Limb (tissue), 2 donors: Measurements from ENCODE around the gene SSNA1.

Experiments
- DNase-seq, 2 donors: peaks; one replicate each; pipeline ENCODE4 v3.0.0-alpha.2; 2016; ENCODE audit errors: extremely low spot score in 2 of 2

Gene SSNA1

DNA sequence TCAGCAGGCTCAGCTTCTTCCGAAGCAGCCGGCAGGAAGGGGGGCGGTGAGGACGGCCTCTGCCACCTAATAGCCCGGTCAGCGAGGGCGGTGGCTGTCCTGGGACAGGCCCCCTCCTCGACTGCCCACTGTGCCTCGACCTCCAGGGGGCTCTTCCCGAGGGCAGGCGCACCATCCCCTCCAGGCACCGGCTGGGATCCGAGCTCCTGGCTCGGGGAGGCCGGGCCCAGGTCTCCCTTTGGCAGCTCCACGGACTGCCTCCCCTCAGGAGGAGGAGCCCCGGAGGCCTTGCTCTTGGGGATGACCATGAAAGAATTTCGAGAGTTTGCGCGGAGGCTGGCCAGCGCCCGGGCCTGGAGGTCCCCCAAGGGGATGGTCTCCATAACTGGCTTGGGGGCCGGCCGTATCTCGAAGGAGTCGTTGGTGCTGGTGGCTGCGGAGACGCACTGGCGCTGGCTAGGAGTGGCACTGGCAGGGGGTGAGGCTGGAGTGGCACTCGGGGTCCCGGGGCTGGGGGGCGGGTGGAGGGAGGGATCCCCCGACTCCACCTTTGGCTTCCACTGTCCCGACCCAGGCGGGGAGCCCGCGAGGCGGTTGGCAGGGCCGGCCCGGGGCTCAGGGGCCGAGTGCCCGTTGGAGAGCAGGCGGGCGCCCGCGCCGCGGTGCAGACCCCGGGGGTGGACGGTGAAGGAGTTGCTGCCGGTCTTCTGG lies 11.1 kb downstream of the SSNA1 start:
- DNase-seq, result no peak

DNA sequence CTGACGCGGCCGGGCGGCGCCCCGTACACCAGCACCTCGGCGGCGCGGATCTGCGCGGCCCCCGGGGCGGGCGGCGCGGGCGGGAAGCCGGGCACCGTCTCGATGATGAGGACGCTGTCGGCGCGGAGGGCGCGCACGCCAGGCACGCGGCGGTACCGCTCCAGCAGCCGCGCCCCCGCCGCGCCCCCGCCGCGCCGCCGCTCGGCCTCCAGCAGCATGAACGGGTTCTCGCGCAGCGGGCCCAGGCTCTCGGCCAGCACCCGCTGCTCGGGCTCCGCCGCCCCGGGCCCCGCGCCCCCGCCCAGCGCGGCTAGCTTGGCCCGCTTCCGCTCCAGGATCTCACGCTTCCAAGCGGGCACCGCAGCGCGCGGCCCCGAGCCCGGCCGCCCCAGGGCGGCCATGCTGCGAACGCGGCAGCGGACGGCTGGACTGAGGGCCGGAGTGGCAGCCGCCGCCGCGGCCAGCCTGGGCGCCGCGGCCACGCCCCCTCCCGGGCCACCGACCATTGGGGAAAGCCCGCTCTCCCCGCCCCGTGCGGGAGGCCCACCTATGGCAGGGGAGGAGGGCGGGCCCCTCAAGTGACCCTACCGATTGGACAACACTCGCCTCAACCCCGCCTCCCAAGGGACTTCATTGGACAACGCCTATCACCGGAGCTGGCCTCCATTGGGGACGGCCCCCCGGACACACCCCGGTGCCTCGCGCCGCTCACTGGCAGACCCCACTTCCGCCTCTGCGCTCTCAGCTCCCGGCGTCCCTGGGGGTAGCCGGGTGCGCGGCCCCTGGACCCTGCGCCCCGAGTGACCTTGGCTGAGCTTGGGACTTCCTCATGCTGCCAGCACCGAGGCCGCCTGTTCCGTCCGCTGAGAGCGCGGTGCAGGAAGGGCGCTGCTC lies 12.1 kb downstream of the SSNA1 start, which contains the start of gene TPRN:
TPRN (minus strand) TSS at position 431 of the 894 bp plus-strand sequence; CDS start at position 401, 30 bp downstream.
- peak; percentile 97 for DNase-seq

DNA sequence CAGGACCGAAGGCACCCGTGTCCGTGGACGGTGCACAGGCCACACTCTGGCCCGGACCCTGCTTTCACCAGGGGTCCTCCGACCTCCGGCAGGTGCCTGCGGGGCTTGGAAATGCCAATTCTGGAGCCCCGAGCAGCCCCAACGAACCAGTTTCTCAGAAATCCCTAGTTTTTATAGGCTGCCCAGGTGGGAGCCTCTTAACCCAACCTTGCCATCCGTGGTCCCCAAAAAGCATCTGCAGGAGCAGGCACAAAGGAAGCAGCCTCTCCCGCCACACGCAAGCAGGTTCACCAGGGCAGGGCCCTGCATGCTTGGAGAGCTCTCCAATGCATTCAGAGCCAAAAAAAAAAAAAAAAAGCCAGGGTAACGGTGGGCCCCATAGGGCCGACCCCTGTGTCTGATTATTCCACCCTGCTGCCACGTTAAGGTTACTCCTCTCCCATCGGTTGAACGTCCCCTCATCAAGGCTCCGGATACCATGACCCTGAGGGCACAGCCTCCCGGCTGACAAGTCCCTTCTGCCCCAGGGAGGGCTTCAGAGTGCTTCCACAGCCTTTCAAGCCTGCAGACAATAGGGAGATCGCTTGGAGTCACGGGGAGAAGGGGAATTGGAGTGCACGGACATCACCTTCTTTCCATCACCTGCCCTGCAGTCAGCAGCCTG lies 12.9 kb downstream of the SSNA1 start:
- no peak for DNase-seq

DNA sequence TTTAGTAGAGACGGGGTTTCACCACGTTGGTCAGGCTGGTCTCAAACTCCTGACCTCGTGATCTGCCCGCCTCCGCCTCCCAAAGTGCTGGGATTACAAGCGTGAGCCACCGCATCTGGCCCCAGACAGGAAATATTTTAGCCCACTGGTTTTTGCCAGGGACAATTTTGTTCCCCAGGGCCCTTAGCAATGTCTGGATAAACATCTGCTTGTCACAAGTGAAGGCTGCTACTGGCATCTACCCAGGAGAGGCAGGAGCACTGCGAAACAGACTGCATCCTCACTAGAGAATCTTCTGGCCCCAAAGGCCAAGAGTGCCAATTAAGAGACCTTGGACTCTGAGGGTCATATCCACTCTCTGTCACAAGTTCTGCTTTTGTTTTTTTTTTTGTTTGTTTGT lies 14.5 kb downstream of the SSNA1 start:
- no peak for DNase-seq

DNA sequence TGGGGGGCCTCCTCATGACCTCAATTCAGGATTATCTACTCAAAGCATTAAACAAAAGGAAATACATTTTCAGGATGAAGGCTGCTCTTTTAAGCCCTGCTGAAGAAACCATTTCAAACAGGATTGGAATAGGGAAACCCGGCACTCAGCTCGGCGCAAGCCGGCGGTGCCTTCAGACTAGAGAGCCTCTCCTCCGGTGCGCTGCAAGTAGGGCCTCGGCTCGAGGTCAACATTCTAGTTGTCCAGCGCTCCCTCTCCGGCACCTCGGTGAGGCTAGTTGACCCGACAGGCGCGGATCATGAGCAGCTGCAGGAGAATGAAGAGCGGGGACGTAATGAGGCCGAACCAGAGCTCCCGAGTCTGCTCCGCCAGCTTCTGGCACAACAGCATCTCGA lies 16.3 kb downstream of the SSNA1 start:
- no peak for DNase-seq

DNA sequence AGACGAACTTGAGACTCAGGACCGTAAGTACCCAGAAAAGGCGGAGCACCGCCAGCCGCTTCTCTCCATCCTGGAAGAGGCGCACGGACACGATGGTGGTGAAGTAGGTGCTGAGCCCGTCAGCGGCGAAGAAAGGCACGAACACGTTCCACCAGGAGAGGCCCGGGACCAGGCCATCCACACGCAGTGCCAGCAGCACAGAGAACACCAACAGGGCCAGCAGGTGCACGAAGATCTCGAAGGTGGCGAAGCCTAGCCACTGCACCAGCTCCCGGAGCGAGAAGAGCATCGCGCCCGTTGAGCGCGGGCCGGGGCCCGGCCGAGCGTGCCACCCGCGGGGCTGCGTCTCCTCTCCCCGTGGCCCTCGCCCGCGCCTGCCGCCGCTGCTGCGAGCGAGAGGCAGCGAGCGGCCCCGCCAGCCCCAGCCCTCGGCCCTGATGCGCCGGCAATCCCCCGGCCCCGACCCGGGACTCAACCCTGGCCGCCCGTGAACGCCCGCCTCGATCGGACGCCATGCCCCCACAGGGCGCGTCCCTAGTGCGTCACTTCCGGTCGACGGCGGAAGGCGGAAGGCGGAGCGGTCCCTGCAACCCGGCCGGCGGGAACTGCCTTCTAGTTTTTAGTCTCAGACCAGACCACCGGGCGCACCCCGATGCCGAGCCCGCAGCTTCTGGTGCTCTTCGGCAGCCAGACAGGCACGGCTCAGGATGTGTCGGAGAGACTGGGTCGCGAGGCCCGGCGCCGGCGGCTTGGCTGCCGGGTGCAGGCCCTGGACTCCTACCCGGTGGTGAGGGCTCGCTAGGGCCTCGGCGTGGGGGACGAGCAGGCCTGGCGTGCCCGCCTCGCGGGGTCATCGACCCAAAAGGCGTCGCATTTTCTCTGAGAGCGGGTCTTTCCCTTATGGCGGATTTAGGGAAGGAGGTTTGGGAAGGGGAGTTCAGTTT lies 16.9 kb downstream of the SSNA1 start, which contains the start of the genes NDOR1 and TMEM203:
NDOR1 (plus strand) TSS at position 575 of the 944 bp plus-strand sequence; CDS start at position 653, 78 bp downstream.
TMEM203 (minus strand) TSS at position 523 of the 944 bp plus-strand sequence; CDS start at position 289, 234 bp downstream.
- peak; percentile 84 to 96 for DNase-seq

DNA sequence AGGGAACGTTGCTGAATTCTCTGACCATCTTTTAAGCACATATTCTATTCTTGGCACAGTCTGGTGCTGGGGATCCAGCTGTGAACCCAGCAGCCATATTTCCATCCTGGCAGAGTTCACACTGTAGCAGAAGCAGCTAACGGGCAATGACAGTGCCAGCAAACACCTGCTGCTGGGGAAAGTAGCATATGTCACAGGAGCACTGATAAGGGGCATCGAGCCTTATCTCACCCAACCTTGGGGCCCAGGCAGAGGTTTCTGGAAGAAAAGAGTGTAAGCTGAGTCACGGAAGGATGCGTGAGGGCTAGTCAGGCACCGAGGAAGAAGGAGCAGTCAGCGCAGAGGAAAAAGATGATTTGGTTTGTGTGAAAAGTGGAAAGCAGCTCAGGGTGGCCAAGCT lies 18.1 kb downstream of the SSNA1 start:
- DNase-seq, result no peak

DNA sequence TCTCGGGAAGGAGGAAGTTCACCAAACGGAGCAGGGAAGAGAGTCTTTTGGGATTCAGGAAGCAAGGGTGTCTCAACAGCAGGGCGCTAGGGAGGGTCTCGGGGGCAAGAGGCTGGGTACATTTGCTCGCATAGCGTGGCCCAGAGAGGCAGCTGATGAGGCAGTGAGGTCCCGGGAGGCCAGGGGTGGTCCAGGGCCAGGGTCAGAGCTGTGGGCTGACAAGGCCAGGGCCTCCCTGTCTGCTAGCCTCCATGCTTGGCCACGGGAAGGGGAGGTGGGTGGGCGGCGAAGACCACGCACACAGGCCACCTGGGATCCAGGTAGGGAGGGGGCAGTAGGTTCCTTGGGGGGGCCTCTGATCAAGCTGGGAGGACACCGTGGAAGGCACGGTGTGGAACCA lies 23.1 kb downstream of the SSNA1 start:
- DNase-seq, result no peak

DNA sequence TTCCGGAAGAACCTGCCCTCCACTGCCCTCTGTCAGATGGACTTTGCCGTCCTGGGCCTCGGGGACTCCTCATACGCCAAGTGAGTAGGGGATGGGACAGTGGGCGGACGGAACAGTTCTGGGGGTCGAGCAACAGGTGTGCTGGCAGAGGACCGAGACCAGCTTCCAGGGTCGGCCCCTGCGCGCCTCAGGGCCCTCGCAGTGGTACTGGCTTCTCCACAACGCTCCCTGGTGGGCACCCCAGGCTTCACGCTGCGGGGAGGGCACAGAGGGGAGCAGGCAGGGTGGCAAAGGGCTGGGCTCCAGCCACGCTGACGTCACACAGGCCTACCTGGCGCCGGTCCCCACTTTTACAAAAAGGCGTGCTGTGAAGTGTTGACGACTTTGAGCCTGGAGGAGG lies 24.0 kb downstream of the SSNA1 start:
- DNase-seq, result no peak

DNA sequence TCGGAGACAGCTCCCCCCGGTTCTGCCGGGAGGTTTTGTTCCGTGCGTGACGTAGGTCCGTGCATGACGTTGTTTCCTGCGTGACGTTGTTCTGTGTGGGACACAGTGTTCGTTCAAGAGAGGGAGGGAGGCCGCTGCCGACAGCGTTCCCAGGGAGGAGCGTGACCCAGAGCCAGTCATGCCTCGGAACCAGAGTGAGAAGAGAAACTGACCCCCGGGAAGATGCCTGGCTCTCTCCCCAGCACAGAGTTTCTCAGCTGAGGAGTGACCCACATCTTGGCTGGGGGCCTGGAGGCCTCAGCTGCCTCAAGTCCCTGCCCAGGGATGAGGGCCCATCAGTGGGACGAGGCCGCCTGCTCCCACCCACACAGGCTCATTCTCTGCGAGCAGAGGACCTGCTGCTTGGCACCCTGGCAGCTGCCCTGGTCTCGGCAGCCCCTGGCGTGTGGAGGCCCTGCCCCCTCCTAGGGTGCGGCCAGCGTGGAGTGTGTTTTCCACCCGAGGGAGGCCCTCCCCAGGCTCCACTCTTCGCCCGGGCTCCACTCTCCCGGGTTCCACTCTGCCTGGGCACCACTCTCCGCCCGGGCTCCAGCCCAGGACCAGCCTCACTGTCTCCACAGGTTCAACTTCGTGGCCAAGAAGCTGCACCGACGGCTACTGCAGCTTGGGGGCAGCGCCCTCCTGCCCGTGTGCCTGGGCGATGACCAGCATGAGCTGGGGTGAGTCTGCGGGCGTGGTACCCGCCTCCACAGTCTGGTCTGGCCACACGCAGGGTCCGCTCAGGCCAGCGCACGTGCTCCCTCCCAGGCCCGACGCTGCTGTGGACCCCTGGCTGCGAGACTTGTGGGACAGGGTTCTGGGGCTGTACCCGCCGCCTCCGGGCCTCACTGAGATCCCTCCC lies 24.9 kb downstream of the SSNA1 start:
- DNase-seq, result no peak

DNA sequence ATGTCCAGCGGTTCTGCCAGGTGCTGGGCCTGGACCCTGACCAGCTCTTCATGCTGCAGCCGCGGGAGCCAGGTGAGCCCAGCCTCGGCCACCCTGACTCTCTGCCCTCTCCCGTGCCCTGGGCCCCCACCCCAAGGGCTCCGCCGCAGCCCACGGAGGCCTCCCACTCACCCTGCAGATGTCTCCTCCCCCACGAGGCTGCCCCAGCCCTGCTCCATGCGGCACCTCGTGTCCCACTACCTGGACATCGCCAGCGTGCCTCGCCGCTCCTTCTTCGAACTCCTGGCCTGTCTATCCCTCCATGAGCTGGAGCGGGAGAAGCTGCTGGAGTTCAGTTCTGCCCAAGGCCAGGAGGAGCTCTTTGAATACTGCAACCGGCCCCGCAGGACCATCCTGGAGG lies 26.1 kb downstream of the SSNA1 start:
- no peak for DNase-seq

DNA sequence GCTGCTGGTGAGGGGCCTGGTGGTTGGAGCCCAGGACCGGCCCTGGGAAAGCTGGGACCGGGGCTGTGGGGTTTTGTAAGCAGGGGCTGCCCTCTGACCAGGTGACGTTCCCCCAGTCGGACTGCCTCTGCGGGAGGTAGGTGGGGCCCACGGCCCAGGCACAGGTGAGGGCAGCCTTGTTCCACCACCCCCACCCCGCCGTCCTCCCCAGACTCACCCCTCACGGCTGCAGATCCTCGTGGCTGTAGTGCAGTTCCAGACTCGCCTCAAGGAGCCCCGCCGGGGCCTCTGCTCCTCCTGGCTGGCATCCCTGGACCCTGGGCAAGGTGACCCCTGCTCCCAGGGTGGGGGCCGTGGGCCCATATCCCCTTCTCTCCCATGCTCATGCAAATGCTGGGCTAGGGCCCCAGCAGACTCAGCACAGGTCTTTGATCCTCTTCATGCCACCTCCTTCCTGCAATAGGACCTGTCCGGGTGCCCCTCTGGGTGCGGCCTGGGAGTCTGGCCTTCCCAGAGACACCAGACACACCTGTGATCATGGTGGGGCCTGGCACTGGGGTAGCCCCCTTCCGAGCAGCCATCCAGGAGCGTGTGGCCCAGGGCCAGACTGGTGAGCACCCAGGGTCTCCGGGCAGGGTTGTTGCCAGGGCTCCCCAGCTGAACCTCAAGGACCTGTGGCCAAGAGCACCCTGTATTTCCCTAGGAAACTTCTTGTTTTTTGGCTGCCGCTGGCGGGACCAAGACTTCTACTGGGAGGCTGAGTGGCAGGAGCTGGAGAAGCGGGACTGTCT lies 26.9 kb downstream of the SSNA1 start:
- DNase-seq, result no peak

DNA sequence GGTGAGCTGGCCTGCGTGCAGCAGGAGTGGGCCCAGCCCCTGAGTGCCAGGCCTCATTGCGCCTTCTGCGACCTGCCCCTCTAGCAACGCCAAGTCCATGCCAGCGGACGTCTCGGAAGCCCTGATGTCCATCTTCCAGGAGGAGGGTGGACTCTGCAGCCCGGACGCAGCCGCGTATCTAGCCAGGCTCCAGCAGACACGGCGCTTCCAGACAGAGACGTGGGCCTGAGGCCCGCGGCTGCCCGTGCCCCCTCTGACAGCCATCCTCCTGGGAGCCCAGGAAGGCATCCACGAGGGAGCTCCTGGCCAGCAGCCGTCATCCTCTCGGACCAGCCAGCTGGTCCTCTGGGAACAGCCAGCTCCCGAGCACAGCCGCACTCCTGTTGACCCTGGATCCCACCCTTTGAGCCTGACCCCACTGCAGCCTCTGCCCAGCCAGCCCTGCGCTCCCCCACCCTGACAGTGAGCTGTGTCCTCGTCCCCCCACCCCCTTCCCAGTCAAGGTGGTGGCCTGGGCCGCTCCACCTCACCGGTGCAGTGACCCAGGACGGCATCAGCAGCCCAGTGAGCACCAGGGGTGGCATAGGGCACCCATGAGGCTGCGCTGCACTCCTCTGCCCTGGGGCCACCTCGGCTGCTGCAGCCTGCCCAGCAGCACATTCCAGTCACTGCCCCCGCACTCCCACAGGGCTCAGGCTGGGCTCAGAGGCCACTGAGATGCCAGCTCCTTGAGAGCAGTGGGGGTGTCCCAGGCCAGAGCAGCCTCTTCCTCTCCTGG lies 27.9 kb downstream of the SSNA1 start:
- DNase-seq, result no peak

DNA sequence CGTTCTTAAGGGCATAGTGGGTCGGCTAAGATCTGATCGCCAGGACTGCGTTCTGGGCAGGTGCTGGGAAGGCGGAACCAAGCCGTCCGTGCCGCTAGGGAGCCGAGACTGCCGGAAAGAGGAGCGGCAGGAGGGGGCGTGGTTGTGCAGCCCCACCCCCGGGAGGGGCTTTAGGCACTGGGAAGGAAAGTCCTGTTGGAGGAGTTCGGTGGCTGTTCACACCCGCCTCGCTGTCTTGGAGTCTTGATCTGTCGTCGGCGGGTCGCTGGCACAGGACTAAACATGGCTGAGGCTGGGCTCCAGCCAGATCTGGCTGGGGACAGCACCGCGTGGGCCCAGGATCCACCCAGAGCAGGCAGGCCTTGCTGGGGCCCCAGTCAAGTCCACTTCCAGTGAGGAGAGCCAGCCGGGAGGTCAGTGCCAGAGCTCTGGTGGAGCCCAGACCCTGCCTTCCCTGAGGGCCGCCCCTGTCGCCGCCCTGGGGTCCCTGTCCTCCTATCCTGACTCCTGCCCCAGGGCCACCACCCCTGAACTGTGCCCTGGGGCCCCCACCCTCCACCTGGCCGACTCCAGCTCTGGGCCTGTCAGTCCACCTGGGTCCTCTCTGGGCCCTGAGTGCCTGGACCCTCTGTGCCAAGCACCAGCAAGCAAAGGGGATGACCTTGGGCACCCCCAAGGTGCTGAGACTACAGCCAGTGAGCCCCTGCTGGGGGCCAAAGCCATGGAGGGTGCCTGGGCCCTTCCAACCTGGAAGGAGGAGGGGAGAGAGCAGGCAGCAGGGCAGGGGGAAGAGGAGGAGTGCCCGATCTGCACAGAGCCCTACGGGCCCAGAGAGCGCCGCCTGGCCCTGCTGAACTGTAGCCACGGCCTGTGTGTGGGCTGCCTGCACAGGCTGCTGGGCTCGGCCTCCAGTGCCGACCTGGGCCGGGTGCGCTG lies 29.1 kb downstream of the SSNA1 start:
- DNase-seq, result no peak

DNA sequence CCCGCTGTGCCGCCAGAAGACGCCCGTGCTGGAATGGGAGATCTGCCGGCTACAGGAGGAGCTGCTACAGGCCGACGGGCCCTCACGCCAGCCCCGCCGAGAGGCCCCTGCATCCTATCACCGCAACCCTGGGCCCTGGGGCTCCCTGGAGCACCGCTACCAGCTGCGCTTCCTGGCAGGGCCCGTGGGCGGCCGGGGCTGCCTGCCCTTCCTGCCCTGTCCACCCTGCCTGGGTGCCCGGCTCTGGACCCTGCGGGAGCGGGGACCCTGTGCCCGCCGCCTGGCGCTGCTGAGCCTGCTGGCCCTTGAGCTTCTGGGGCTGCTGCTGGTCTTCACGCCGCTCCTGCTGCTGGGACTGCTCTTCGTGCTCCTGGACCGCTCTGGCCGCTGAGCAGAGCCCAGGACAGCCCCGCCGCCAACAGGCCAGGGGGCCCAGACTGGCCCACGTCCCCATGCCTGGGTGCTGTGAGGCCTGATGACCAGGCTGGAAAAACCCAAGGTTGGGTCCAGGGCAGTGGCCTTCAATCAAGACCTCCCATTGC lies 29.8 kb downstream of the SSNA1 start:
- DNase-seq, result no peak

DNA sequence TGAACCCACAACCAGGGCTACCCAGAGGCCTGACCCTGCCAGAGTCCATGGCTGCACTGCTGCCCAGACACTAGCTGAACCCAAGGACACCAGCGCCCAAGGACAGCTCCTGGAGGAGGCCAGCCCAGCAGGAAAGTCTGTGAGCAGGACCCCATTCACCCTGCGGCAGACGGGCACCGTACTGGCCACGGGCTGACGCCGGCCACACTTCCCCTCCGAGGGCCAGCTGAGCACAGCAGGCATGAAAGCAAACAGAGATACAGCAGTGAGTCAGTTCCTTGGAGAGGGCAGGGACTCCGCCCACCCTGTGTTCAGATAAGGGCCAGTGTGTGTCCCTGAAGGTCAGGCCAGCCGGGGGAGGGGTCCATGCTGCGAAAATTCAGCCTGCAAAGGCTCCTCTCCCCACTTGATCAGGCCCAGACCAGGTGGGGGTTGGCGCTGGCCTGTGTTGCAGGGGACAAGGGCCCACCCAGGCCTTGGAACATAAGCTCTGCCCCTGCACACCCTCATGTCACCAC lies 30.3 kb downstream of the SSNA1 start:
- DNase-seq, result no peak
